Vagina (tissue), 2 donors: ENCODE results near the gene NFE2L2.

Source experiments
- CTCF ChIP-seq, 3 experiments: fragments of 450-650 bp in 2 of 3; fragments of 200-600 bp in 1 of 3; sonication (generic) in 1 of 3; IDR thresholded peaks; one replicate each; pipeline ENCODE4 v1.5.1; 2017 to 2019; ENCODE audit warnings: antibody characterized with exemption in 3 of 3, mild to moderate bottlenecking in 2 of 3, moderate library complexity in 2 of 3
- POLR2A ChIP-seq, 2 donors: fragments of 450-650 bp; IDR thresholded peaks; one replicate each; pipeline ENCODE4 v1.6.1; 2017; ENCODE audit warnings: antibody characterized with exemption in 2 of 2, mild to moderate bottlenecking in 2 of 2, moderate library complexity in 2 of 2

DNA sequence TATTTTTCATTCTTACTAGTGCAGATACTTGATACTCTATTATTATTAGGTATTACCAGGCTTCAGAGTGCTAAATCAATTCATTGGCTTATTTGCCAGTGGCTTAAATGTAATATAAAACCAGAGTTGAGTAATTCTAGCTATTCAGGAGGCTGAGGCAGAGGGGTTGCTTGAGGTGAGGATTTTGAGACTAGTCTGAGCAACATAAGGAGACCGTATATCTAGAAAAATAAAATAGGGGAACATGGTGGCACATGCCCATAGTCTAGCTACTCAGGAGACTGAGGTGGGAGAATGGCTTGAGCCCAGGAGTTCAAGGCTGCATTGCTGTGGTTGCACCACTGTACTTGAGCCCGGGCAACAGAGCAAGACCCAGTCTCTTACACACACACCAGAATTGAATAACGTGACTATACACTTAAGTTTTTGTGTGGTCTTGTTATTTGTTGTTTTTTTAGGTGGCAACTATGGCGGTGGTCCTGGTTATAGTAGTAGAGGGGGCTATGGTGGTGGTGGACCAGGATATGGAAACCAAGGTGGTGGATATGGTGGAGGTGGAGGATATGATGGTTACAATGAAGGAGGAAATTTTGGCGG, 47.2 kb downstream of the NFE2L2 start:
- TF ChIP-seq CTCF (IDR thresholded peaks at IDR 0.05) = no peak
- TF ChIP-seq POLR2A (IDR thresholded peaks at IDR 0.05) = no peak
